Activated CD8-positive, alpha-beta T cell treated with anti-CD3 and anti-CD28 coated beads for 36 hours (primary cell): Measurements from ENCODE around the gene RASGRF2. TPM values are rescaled to one million over a fixed set of nuclear protein-coding genes. Genes with fewer than 3 reads are reported as not detected.

Experiments used
- ATAC-seq: fragments of 200-7000 bp; cut with Tn5 transposase; one replicate; pipeline ENCODE4 v1.10.0; 2021; ENCODE audit warnings: mild to moderate bottlenecking, moderate library complexity
- CTCF ChIA-PET: fragments of 350-600 bp; sonication (Branson Sonifier 250); formaldehyde crosslinking; loops from one replicate; lab custom pipeline; 2021; ENCODE audit warnings: antibody characterized with exemption; lab: Charles Lee
- POLR2A ChIA-PET: fragments of 350-600 bp; sonication (Branson Sonifier 250); formaldehyde crosslinking; loops from one replicate; lab custom pipeline; 2021; ENCODE audit warnings: antibody characterized with exemption; lab: Charles Lee
- DNase-seq: peaks from one replicate; pipeline ENCODE4 v3.0.0-alpha.2; 2020
- H3K27ac Mint-ChIP-seq: one replicate; pipeline ENCODE4 v1.8.0; 2021; ENCODE audit warnings: mild to moderate bottlenecking, mixed read lengths
- H3K27me3 Mint-ChIP-seq: one replicate; pipeline ENCODE4 v1.8.0; 2021; ENCODE audit warnings: mixed read lengths
- H3K36me3 Mint-ChIP-seq: one replicate; pipeline ENCODE4 v1.8.0; 2021; ENCODE audit warnings: low read depth, mixed read lengths
- H3K4me1 Mint-ChIP-seq: one replicate; pipeline ENCODE4 v1.8.0; 2021; ENCODE audit warnings: low read depth, mixed read lengths
- H3K4me3 Mint-ChIP-seq: one replicate; pipeline ENCODE4 v1.8.0; 2021; ENCODE audit warnings: mild to moderate bottlenecking, moderate library complexity, mixed read lengths
- H3K9me3 Mint-ChIP-seq: one replicate; pipeline ENCODE4 v1.8.0; 2021; ENCODE audit warnings: mixed read lengths
- CTCF ChIP-seq: fragments of 200-600 bp; IDR thresholded peaks from one replicate; pipeline ENCODE4 v1.8.0; 2022; ENCODE audit warnings: antibody characterized with exemption, mild to moderate bottlenecking
- intact Hi-C: fragments of 100-400 bp; cut with micrococcal nuclease; formaldehyde crosslinking; loops from one replicate; pipeline ENCODE4 v1.10.0; 2022
- total RNA-seq, 2 experiments: library from RNA; stranded (reverse); gene quantifications; one replicate each; pipeline ENCODE4 v1.2.3, GENCODE V29; 2021

The RASGRF2 gene
- total RNA-seq, 2 experiments from 2014 or later: 14.9 to 15.8 TPM

- Mint-ChIP-seq H3K4me3 (peak overlapping the region; percentile 54), H3K4me1 (peaks cover 53% of the 10 kb centered on the region), H3K27me3 (no peaks in the 10 kb centered on the region), H3K9me3 (peaks cover 1% of the 10 kb centered on the region), H3K27ac (peak overlapping the region; percentile 60), H3K36me3 (peaks cover 9% of the 10 kb centered on the region)
- ATAC-seq (no peak), DNase-seq (no peak)
- intact Hi-C loops: loop anchor here (2.0 to 10.0 kb wide), 3 partner anchors 42 to 210 kb away; no protein-coding TSS in a partner anchor
- CTCF ChIA-PET: interaction anchor here (1.1 to 1.6 kb wide), 2 partner anchors 10 to 49 kb away, joined by 3 to 4 read pairs; no protein-coding TSS in a partner anchor
- no peak for TF ChIP-seq CTCF
- POLR2A ChIA-PET: interaction anchor here (1.0 to 1.5 kb wide), 3 partner anchors 11 to 109 kb away, joined by 3 to 4 read pairs (median 3); no protein-coding TSS in a partner anchor
Measured at GRCh38 chr5:80964491-80964890, 4.3 kb downstream of the RASGRF2 start.

GRCh38 chr5:80964919-80965318 is 4.8 kb downstream of the RASGRF2 start:
- ChIA-PET POLR2A (interaction anchor here (1.0 kb wide), 1 partner anchor 10 kb away, joined by 3 read pairs; no protein-coding TSS in a partner anchor), CTCF (no interaction called here)
- Mint-ChIP-seq H3K9me3 (peaks cover 1% of the 10 kb centered on the region), H3K27ac (peak overlapping the region; percentile 60), H3K4me1 (peaks cover 50% of the 10 kb centered on the region), H3K4me3 (peak overlapping the region; percentile 54), H3K27me3 (no peaks in the 10 kb centered on the region), H3K36me3 (peaks cover 9% of the 10 kb centered on the region)
- no peak for TF ChIP-seq CTCF
- peak; percentile 35 for DNase-seq
- no peak for ATAC-seq
- intact Hi-C loops: loop anchor here (2.0 to 10.0 kb wide), 3 partner anchors 42 to 210 kb away; no protein-coding TSS in a partner anchor

GRCh38 chr5:80967500-80968181 is 7.5 kb downstream of the RASGRF2 start:
- ATAC-seq (peak; percentile 61), DNase-seq (no peak)
- H3K4me1 Mint-ChIP-seq: peaks cover 63% of the 10 kb centered on the region
- peak overlapping the region; percentile 84 for H3K27ac Mint-ChIP-seq
- CTCF ChIA-PET: interaction anchor here (0.9 to 1.7 kb wide), 4 partner anchors 9 to 332 kb away, joined by 3 to 6 read pairs (median 3); no protein-coding TSS in a partner anchor
- intact Hi-C loops: loop anchor here (10.0 kb wide), 1 partner anchor 213 kb away; no protein-coding TSS in a partner anchor
- POLR2A ChIA-PET: interaction anchor here (0.6 to 1.2 kb wide), 4 partner anchors 40 to 115 kb away, joined by 3 to 4 read pairs (median 3); no protein-coding TSS in a partner anchor
- H3K36me3 Mint-ChIP-seq: peaks cover 13% of the 10 kb centered on the region
- no peak for TF ChIP-seq CTCF
- H3K4me3 Mint-ChIP-seq: no peak overlapping the region
- peaks cover 1% of the 10 kb centered on the region for H3K9me3 Mint-ChIP-seq
- no peaks in the 10 kb centered on the region for H3K27me3 Mint-ChIP-seq

- peaks cover 13% of the 10 kb centered on the region for H3K36me3 Mint-ChIP-seq
- no peaks in the 10 kb centered on the region for H3K27me3 Mint-ChIP-seq
- ChIA-PET POLR2A (interaction anchor here (0.9 kb wide), 1 partner anchor 54 kb away, joined by 3 read pairs; no protein-coding TSS in a partner anchor), CTCF (no interaction called here)
- H3K9me3 Mint-ChIP-seq: peaks cover 1% of the 10 kb centered on the region
- H3K4me3 Mint-ChIP-seq: no peak overlapping the region
- no peak for TF ChIP-seq CTCF
- ATAC-seq: no peak
- no peak overlapping the region for H3K27ac Mint-ChIP-seq
- H3K4me1 Mint-ChIP-seq: peaks cover 54% of the 10 kb centered on the region
- no peak for DNase-seq
- intact Hi-C loops: no loop called here
Measured at GRCh38 chr5:80973027-80973426, 12.9 kb downstream of the RASGRF2 start.

GRCh38 chr5:80975065-80975464 is 14.9 kb downstream of the RASGRF2 start:
- peaks cover 59% of the 10 kb centered on the region for H3K4me1 Mint-ChIP-seq
- CTCF ChIA-PET: interaction anchor here (1.0 to 2.2 kb wide), 5 partner anchors 9 to 133 kb away, joined by 3 to 9 read pairs (median 4); no protein-coding TSS in a partner anchor
- no peaks in the 10 kb centered on the region for H3K9me3 Mint-ChIP-seq

More at GRCh38 chr5:80975065-80975464, 14.9 kb downstream of the RASGRF2 start:
- Mint-ChIP-seq H3K4me3 (no peak overlapping the region), H3K27me3 (no peaks in the 10 kb centered on the region), H3K27ac (no peak overlapping the region), H3K36me3 (peaks cover 12% of the 10 kb centered on the region)
- no peak for ATAC-seq
- POLR2A ChIA-PET: interaction anchor here (0.9 to 1.3 kb wide), 5 partner anchors 9 to 32 kb away, joined by 3 to 6 read pairs (median 4); no protein-coding TSS in a partner anchor
- no peak for TF ChIP-seq CTCF
- intact Hi-C loops: no loop called here
- DNase-seq: no peak
